HG02884 (cell line): Measurements from ENCODE around the gene TMEM54.

Source experiments
- ATAC-seq: cut with Tn5 transposase; IDR thresholded peaks from one replicate; pipeline ENCODE4 v1.9.1; 2021; ENCODE audit warnings: mild to moderate bottlenecking, moderate library complexity; ENCODE audit not compliant: unreplicated experiment

The TMEM54 gene

DNA sequence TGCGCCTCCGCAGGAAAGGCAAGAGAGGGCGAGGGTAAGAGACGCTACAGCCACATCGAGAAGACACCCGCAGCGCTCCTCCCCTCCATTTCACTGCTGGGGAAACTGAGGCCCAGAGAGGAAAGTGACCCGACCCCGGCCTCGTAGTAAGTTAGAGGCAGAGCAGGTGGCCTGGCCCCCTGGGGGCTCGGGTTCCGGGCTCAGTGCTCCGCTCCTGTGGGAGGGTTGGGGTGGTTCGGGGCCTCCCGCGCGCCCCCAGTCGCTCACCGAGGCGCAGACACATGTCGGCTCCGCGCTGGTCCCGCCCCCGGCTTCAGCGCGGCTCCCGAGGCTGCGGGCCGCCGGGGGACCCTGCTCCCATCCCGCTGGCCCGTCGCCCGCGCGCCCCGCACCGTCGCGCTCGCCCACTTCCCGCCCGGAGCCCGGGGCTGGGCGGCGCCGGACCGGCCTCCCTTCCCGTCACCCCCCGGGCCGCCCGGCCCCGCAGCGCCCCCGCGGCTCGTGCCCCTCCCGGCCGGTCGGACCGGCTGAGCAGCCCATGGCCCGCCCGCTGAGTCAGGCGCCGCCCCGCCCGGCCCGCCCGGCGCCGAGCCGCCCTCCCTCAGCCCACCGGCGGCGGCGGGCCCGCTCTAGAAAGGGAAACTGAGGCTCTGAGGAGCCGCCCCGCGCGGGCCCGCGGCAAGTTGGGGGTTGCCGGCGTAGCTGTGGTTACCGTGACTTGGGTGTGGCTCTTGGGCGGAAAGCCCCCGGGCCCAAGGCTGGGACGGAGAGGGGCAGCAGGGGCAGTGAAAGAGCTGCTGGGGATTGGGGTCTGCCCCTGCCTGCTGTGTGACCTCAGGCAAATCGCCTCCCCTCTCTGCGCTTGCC, at the start of gene TMEM54:
Gene TMEM54 (minus strand): TSS at position 434 of the 867 bp plus-strand sequence. CDS start 151 bp downstream, at position 283.
- no peak for ATAC-seq

- ATAC-seq: no peak
Observed at GRCh38 chr1:32949519-32949918, 48.3 kb upstream of the TMEM54 start.

GRCh38 chr1:32948905-32949304, 47.7 kb upstream of the TMEM54 start:
- ATAC-seq: no peak

DNA sequence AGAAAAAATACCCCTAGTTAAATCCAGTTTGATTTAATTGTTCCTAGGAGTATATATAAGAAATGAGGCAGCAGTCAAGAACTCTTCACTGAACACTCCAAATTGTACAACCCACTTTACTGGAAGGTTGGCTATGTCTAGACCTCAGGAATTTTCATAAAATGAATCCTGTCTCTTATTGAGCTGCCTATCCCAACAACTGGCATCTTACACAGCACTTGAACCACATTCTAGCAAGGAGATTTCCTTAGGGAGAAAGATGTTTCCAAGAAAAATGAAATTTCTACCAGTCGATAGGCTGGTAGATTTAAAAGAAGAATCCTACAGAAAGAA, 47.2 kb upstream of the TMEM54 start:
- no peak for ATAC-seq

DNA sequence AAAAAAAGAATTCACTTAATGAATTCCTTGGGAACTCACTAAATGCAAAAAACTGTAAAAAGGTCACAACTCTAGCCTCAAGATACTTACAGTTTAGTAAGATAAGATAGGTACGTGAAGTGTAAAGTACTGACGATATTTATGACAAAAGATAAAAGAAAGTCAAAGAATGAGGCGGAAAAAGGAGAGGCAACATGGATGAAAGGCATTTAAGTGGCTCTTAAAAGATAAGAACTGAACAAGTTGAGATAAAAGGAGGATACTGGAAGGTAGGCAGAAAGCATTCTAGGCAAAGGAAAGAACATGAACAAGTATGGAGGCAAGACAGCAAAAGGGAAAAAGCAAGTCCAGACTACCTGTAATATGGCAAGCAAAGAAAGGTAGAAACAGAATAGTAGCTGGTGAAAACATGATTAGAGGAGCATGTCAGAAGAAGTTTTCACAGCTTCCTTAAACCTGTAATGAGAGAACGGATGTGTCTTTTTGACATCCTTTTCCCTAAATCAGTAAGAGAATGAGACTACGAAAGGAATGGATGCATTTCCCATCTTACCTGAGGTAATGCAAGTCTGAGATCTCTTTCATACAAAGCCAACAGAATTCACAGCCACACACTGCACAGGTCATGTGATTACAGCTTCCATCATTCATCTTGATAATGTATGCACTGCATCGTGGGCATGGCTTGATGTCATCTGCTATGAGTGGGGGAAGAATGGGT, 46.6 kb upstream of the TMEM54 start:
- no peak for ATAC-seq

- ATAC-seq: no peak
Observed at GRCh38 chr1:32946413-32946812, 45.2 kb upstream of the TMEM54 start.

- no peak for ATAC-seq
Observed at GRCh38 chr1:32944180-32944579, 43.0 kb upstream of the TMEM54 start.

DNA sequence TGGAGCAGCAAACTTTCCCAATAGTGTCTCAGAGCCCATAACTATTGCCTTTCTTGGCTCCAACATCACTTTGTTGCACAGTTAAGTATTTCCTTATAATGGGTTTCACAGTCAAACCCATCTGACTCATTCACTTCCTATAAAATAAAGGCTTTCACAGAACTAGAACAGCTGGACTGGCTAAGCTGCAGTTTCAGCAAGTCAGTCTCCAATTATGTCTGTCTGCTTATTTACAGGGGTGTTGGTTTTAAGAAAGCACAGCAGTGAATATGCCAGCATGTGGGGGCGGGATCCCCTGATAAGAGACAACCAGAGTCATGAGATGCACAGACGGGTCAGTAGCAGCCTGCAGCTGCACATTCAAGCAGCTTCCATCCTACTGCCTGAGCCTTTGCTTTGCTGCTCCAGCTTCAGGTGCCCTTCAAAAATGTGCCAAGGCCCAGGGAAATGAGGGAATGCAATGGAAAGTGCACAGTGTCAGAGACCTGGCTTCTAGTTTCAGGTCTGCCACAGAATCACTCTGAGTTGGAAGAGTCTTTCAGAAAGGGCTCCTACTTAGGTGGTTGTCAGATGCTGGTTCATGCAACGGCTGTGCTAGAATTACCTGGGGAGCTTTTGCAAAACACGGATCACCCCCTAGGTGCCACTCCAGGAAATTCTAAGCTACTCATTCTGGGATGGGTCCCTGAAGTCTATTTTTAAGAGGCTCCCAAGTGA, 38.6 kb upstream of the TMEM54 start:
- no peak for ATAC-seq

DNA sequence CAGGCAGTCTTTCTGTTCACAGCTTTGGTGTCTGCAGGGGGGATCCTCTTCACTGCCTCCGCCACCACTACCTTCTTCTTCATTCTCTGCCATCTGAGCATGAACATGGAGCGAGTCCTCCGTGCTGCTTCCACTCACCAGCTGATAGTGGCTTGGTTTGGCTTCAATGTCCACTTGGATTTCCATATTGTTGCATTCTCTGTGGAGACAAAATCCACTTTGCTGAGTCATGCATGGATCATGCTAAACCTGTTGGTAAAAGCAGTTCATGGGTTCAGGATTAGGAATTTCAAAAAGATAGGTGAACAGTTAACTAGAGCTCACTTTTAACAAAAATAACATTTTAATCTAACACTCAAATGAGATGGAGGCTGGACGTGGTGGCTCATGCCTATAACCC, 35.9 kb upstream of the TMEM54 start:
- no peak for ATAC-seq

DNA sequence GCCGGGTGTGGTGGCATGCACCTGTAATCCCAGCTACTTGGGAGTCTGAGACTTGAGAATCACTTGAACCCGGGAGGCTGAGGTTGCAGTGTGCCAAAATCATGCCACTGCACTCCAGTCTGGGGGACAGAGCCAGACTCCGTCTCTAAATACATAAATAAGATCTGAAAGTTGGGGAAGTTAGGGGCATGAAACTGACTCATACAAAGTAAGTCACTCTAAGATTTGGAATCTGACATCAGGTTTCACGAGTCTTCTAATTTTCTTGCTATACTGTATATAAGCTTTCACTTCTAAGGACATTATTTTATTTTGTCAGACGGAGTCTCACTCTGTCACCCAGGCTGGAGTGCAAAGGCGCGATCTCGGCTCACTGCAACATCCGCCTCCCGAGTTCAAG, 33.3 kb upstream of the TMEM54 start:
- no peak for ATAC-seq

DNA sequence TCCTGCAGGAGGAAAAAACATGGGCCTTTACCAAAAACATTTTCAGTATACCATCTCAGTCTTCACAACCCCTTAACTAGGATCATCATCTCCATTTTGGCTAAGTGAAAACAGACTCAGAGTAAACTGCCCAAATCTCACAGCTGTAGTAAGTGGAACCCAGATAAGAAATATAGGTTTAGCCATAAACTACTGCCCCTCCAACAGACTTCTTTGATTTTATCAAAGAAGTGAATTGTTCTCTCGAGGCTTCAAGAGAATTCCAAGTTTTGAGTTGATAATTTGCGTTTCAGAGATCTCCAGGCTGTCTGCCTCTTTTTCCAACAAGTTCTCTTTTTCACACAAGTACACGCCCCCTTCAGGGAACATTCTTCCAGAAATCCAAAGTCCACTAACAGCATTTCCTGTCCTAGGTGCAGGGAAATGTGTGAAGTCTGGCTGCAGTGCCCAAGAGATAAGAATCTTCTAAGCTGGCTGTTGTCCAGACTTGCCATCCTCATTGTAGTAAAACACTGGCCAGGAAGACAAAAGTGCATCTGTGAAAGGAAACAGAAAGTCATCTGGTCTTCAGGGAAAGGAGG, 32.6 kb upstream of the TMEM54 start:
- no peak for ATAC-seq

DNA sequence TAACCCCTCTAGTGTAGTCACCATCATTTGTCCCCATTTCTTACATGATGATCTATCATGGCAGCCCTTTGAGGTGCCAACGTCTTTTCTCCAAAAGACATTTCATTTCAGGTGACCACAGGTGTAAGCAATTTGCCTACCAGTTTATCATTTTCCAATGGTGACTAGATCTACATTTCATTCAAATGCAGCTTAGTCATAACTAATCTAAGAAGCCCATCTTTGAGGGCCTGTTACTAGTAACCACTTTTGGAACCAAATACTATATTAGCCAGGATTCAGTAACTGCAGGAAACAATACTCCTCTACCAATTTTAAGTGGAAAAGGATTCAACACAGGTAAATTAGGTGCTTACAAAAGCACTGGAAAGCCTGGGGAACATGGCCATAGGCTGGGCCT, 30.6 kb upstream of the TMEM54 start:
- no peak for ATAC-seq

GRCh38 chr1:32929366-32929765, 28.2 kb upstream of the TMEM54 start:
- ATAC-seq: no peak

- no peak for ATAC-seq
Observed at GRCh38 chr1:32928715-32929114, 27.5 kb upstream of the TMEM54 start.

DNA sequence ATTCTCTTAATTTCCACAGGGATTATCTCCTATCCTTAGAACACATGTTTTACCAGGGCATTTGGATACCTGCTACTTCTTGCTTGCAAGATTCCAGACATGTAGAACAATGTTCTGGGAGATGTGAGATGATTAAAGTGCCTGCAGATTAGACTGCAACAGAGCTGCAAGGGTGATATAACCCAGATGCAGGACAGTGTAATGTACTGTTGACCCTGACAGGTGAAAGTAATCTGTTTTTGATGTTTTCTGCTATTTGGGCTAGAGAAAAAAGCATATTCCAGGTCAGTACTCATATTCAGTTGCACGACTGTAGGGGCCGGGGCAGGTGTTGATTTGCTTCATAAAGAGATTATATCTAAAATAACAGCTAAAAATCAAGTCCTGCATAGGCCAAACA, 27.1 kb upstream of the TMEM54 start:
- no peak for ATAC-seq

DNA sequence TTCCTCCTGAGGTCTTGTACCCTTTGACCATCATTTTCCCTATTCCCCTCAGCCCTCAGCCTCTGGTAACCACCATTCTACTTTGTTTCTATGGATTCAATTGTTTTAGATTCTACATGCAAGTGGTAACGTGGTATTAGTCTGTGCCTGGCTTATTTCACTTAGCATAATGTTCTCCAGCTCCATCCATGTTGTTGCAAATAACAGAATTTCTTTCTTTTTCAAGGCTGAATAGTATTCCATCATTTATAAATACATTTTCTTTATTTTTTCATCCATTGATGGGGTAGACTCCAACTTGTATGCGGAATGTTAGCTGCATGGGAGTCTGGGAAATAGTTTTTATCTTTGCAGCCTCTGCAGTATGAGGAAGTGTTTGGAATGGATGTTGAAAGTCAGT, 26.3 kb upstream of the TMEM54 start:
- ATAC-seq: no peak

DNA sequence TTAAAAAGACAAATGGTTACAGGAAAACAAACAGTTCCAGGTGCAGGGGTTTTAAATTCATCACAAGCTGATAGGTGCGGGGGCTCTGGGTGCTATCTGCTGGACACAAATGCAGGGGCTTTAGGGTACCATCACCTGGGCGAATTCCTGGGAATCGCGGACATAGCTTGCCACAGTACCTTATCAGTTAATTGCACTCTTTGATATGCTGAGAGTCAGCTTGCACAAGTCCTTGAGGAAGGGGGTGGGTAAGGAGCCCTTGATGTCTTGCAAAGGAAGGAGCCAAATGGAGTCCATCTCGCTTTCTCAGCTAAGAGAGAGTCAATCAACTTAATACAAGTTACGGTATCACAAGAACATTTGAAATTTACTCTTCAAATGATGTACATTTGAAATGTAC, 25.4 kb upstream of the TMEM54 start:
- no peak for ATAC-seq

DNA sequence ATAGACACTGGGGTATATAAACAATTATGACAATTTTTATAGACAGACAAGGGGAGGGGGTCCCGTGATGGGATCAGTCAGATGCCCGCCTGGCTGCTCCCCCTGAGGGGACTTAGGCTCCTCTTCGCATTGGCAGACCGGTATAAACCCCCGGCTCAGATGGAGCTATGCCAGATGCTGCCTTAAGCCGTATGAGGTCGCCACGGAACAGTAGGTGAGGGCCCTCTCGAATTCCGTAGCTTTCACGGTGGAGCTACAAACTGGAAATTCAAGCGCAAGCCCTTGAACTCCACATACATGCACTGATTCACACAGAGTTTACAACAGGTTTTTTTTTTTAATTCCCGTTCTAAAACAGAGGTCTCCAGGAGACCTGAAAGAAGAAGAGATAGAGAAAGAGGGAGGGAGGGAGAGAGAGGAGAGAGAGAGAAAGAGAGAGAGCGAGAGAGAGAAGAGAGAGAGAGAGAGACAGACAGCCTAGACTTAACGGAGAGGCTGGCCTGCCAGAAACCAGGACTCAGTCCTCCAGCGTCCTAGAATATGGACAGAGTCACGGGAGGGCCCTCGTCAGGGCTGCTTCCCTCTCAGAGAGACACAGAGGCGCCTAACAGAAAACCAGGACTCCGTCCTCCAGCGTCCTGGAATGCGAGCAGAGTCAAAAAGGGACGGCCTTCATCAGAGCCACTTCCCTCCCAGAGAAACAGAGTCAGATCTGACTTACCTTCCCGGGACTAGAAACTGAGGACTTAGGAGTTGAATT, 24.4 kb upstream of the TMEM54 start:
- ATAC-seq: no peak

DNA sequence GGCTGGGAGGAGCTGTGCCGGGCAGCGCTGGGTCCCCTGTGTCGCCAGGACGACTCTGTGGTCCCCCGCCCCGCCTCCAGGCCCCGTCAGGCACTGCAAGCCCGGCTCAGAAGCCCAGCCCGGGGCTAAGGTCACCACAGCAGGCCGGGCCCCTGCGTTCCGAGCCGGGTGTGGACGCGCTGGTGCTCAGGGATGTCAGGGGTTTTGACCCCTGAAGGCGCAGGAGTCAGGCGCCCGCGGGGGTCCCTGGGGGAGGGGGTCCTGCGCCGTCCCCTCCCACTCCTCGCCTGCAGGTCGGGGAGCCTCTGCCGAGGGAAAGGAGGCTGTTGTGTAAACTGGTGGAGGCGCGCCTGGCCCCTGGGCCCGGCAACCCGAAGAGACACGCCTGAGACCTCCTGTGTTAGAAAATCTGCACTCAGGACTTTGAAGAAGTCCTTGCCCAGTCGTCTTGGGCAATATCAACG, 23.7 kb upstream of the TMEM54 start:
- no peak for ATAC-seq

DNA sequence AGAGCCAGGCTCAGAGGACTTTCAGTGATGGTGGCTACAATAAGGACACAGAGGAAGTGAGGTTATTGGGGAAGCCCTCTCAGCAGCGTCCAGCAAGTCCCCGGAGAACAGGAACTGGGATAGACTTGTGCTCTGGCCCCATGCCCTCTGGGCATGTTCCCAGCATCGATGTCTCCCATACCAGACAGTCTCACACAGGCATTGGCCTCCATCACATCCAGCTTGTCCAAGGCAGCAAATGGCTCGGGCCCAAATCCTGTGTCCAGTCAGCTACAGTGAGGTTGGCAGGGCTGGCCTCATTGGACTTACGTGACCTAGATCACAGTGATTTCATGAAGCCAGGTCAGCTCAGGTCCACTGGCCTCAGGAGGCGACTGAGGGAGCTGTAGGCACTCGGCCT, 19.6 kb upstream of the TMEM54 start:
- no peak for ATAC-seq
